Ovary (tissue), 9 donors: ENCODE data around the gene MRFAP1L1. TPM values are rescaled to one million over a fixed set of nuclear protein-coding genes. Genes with fewer than 3 reads are reported as not detected.

Source experiments
- DNase-seq, 5 donors: peaks; one replicate each; pipeline ENCODE4 v3.0.0-alpha.2; 2019 to 2020
- H3K27ac ChIP-seq, 2 donors: fragments of 200-600 bp; one replicate each; pipeline versions ENCODE4 v1.5.1 to v1.8.0; 2019 to 2022
- H3K27me3 ChIP-seq: fragments of 200-600 bp; one replicate; pipeline ENCODE4 v1.8.0; 2022
- H3K36me3 ChIP-seq: fragments of 200-600 bp; sonication (generic); one replicate; pipeline ENCODE4 v1.5.1; 2019
- H3K4me1 ChIP-seq: one replicate; pipeline ENCODE4 v1.8.1; 2013; ENCODE audit warnings: mild to moderate bottlenecking, moderate library complexity; ENCODE audit not compliant: insufficient read depth
- H3K4me3 ChIP-seq: fragments of 200-600 bp; sonication (generic); one replicate; pipeline ENCODE4 v1.5.1; 2017
- H3K9me3 ChIP-seq, 2 donors: fragments of 200-600 bp in 1 of 2; sonication (generic) in 1 of 2; one replicate each; pipeline versions ENCODE4 v1.5.1 to v1.8.1; 2013 to 2019; ENCODE audit warnings: mild to moderate bottlenecking in 1 of 2, moderate library complexity in 1 of 2
- EP300 ChIP-seq: sonication (generic); formaldehyde crosslinking; IDR thresholded peaks from one replicate; pipeline ENCODE4 v1.6.1; 2017; ENCODE audit warnings: antibody characterized with exemption
- POLR2A ChIP-seq: fragments of 450-650 bp; IDR thresholded peaks from one replicate; pipeline ENCODE4 v1.6.1; 2017; ENCODE audit warnings: antibody characterized with exemption, mild to moderate bottlenecking, moderate library complexity
- WGBS, 3 donors: extraction: QIAGEN DNeasy Blood & Tissue Kit in 1 of 3; methylation state at CpG; one replicate each; pipeline versions ENCODE4 v1.1.5 to v1.1.7; 2013 to 2017; 5-methylcytosine and 5-hydroxymethylcytosine counted together
- intact Hi-C, 4 donors: fragments of 100-400 bp; cut with DNase I; formaldehyde crosslinking; loops; one replicate each; pipeline versions ENCODE4 v1.11.0 to v1.15.1; 2022 to 2023
- polyA plus RNA-seq, 2 donors: library from polyadenylated mRNA; stranded (reverse); fragments of 200-250 nt in 1 of 2; fragments of 350-450 nt in 1 of 2; fragmentation: Illumina TruSeq in 1 of 2; extraction: RNeasy Lipid Tissue Mini Kit (QIAGEN cat#74804) in 1 of 2; gene quantifications; one replicate each; pipeline ENCODE4 v1.2.3, GENCODE V29; 2013 to 2014
- total RNA-seq, 7 donors: library from RNA; depleted of rRNA in 2 of 7; stranded (reverse); fragments of >200 nt in 2 of 7; fragmentation: NEBNext Ultra II Directional in 3 of 7; extraction: Animal tissue kit (Norgen Biotek cat#: 25700) in 3 of 7; gene quantifications; one replicate each; pipeline versions ENCODE4 v1.1.0 to v1.2.4, GENCODE V29; 2016 to 2023
- TF ChIP-seq, protein P1 (sequence below), 3 donors: fragments of 450-650 bp in 2 of 3; fragments of 200-600 bp in 1 of 3; IDR thresholded peaks; one replicate each; pipeline versions ENCODE4 v1.5.1 to v1.8.0; 2016 to 2022; ENCODE audit warnings: antibody characterized with exemption in 3 of 3, mild to moderate bottlenecking in 1 of 3
- donor health status: DM: no; HTN: no; CAD: no; lungs with moderate emphysema.
- donor health status: DM: no; HTN: no; CAD: no.
- donor health status: Bipolar disorder and iron deficiency.
- donor health status: DM: yes; HTN: yes; CAD: no.
- donor health status: DM: no; HTN: no; CAD: no.
- donor health status: DM: yes; HTN: yes; CAD: no.

The MRFAP1L1 gene
- total and polyA plus RNA-seq, 9 donors = 59.3 to 80.6 (median 65.3) TPM

DNA sequence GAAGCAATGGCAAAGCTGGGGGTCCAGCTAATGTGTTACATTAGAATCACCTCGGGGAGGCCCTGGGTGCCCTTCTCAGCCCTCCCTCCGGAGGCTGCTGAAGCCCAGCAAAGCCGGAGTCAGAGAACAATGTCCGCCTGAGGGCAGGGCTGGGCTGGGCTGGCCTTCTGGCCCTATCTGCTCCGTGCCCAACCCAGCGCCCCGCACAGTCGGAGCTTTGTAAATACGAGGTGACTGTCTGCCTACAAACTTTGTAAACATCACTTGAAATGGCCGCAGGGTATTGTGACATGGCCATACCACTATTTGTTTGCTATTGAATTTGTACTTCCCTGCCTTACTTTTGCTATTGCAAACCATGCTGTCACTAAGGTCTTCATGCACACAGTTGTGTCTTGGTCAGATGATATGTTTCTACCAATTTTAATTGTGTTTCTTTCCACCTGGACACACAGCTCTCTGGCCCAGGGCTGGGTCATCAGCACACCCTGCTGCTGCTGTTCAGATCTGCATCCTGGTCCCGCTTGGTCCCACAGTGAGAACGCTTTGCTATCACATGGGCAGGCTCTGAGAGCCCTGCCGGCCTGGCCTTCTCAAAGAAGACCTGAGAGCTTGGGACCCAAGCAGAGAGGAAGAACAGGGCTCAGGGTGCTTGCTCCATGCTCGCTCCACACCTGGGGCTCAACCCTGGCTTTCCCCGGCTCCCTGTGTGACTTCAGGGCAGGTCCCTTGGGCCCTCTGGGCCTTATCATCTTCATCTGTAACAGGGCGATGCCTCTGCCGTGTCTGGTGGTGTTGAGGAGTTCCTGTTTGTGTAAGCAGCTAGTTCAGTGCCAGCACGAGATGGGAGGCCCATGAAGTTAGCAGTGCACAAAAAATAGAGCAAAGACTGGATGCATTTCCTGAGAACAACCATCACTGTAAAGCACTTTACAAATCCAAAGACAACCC, 13.7 kb downstream of the MRFAP1L1 start:
- no peak overlapping the region for H3K27ac ChIP-seq
- no peak for TF ChIP-seq POLR2A
- TF ChIP-seq EP300 = no peak
- TF ChIP-seq, protein P1, sequence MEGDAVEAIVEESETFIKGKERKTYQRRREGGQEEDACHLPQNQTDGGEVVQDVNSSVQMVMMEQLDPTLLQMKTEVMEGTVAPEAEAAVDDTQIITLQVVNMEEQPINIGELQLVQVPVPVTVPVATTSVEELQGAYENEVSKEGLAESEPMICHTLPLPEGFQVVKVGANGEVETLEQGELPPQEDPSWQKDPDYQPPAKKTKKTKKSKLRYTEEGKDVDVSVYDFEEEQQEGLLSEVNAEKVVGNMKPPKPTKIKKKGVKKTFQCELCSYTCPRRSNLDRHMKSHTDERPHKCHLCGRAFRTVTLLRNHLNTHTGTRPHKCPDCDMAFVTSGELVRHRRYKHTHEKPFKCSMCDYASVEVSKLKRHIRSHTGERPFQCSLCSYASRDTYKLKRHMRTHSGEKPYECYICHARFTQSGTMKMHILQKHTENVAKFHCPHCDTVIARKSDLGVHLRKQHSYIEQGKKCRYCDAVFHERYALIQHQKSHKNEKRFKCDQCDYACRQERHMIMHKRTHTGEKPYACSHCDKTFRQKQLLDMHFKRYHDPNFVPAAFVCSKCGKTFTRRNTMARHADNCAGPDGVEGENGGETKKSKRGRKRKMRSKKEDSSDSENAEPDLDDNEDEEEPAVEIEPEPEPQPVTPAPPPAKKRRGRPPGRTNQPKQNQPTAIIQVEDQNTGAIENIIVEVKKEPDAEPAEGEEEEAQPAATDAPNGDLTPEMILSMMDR (IDR thresholded peaks at IDR 0.05) = no peak
- intact Hi-C loops = no loop called here
- no peak for DNase-seq
- no peaks in the 10 kb centered on the region for H3K36me3 ChIP-seq
- H3K4me1 ChIP-seq = no peaks in the 10 kb centered on the region
- H3K27me3 ChIP-seq = no peaks in the 10 kb centered on the region
- H3K9me3 ChIP-seq = no peaks in the 10 kb centered on the region
- H3K4me3 ChIP-seq = no peak overlapping the region
- 78 to 81% (median 78%) methylated on average over 18 of the region's 18 CpGs for WGBS, 3 donors

DNA sequence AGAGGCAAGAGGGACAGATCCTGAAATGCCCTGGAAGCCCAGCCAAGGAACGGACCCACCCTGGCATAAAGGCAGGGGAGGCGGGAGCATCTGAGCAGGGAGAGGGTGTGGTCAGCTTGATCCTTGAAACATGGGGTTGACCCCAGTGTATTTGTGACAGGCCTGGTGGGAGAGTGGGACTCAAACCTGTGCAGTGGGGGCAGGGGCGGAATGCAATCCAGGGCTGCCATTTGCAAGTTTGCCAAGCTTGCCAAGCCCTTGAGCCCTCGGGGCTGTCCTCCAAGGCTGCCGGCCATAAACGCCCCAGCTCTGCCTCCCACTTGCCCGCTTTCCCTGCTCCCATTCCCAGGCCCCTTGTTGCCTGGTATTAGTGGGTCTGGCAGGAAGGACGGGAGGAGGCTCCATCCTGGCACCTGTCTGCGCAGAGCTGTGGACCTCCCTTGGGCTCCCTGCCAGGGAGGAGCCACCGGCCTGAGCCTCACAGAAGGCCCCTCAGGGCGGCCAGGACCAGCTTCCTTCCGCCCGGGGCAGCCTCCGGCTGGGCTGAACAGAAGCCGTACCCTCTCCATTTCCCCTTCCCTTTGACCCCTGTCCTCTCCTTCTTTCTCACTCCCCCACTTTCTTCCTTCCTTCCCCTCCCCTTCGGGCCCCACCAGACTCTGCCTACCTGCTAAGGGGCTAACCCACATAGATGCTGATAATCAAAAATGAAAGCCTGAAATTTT, 15.3 kb downstream of the MRFAP1L1 start:
- WGBS, 3 donors = 73 to 84% (median 77%) methylated on average over 16 of the region's 16 CpGs
- no peaks in the 10 kb centered on the region for H3K4me1 ChIP-seq
- H3K27ac ChIP-seq = no peak overlapping the region
- H3K4me3 ChIP-seq = no peak overlapping the region
- TF ChIP-seq POLR2A = no peak
- no peak for TF ChIP-seq EP300
- TF ChIP-seq, protein P1 (IDR thresholded peaks at IDR 0.05) = no peak
- no peaks in the 10 kb centered on the region for H3K36me3 ChIP-seq
- no peaks in the 10 kb centered on the region for H3K9me3 ChIP-seq
- H3K27me3 ChIP-seq = no peaks in the 10 kb centered on the region
- intact Hi-C loops = no loop called here
- no peak for DNase-seq

DNA sequence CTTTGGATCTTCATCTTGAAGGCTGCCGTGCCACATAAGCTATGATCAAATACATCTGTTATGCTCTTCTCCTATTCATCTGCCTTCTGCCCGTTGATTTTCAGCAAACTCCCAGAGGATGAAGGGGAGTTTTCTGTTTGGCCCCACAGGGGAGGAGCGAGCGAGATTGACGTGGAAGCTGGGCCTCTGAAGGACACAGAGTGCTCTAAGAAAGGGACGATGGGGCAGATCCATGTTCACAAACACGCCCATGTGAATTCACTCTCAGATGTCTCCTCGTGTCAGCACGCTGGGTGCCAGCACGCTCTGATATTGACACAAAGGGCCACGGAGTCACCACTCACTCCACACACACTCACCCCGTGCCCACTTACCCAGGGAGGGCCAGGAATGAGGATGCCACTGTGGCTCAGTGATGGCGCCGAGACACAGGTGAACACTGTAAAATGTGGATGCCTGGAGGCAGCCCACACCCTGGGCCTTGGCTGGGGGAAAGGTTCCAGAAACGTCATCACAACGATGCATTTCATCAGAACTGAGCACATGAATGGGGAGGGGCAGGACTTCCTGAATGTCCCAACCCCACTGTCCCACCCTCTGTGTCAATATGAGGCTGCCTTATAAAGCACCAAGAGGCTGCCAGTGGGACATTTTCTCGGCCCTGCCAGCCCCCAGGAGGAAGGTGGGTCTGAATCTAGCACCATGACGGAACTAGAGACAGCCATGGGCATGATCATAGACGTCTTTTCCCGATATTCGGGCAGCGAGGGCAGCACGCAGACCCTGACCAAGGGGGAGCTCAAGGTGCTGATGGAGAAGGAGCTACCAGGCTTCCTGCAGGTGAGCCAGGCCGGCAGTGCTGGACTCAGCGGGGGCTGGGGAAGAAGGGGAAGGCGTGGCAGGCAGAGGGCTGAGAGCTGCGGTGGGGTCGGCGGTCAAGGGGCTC, 16.2 kb downstream of the MRFAP1L1 start, which contains the start of gene S100P:
S100P (plus strand) TSS at position 648 of the 946 bp plus-strand sequence; CDS start at position 703, 55 bp downstream.
- Histone ChIP-seq H3K36me3 (no peaks in the 10 kb centered on the region), H3K27me3 (no peaks in the 10 kb centered on the region), H3K27ac (no peak within 1 kb of the TSS), H3K4me3 (no peak within 1 kb of the TSS), H3K4me1 (peaks cover 1% of the 10 kb centered on the region), H3K9me3 (no peaks in the 10 kb centered on the region)
- peak in 1 of 5 donors; percentile 8 for DNase-seq
- WGBS, 3 donors = 79 to 81% (median 80%) methylated on average over 29 of the region's 29 CpGs
- TF ChIP-seq EP300 (no peak), POLR2A (no peak)
- TF ChIP-seq, protein P1 (IDR thresholded peaks at IDR 0.05) = no peak
- intact Hi-C loops = no loop called here

DNA sequence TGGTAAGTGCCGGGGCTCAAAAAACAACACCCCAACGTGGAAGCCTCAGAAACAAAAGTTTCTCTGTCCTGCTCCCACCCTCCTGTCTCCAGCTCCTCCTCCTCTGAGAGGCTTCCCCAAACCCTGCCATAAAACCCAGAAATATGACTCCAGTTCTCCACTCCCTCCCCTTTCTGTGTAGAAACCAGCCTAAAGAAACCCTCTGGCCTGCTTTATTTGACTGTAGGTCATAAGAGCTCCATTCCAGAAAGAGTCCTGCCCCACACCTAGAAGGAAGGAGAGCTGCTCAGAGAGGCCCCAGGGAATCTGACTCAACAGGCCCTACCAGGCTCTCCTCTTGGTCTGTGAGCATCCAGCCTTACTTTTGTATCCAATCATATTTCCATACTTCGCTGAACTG, 16.9 kb downstream of the MRFAP1L1 start:
- Histone ChIP-seq H3K4me3 (no peak overlapping the region), H3K27ac (no peak overlapping the region), H3K36me3 (no peaks in the 10 kb centered on the region), H3K9me3 (no peaks in the 10 kb centered on the region), H3K4me1 (peaks cover 2% of the 10 kb centered on the region), H3K27me3 (no peaks in the 10 kb centered on the region)
- no peak for TF ChIP-seq POLR2A
- TF ChIP-seq, protein P1 (IDR thresholded peaks at IDR 0.05) = no peak
- no peak for TF ChIP-seq EP300
- DNase-seq = no peak
- intact Hi-C loops = no loop called here
- 56 to 63% (median 61%) methylated on average over 3 of the region's 3 CpGs for WGBS, 3 donors
